IPS DF 6.9 (cell line): ENCODE measurements around the gene KHSRP.

Source experiments
- DNase-seq: peaks from one replicate; pipeline ENCODE4 v3.0.0-alpha.2; 2013; ENCODE audit warnings: low read depth, low spot score
- H3K27ac ChIP-seq: one replicate; pipeline ENCODE4 v1.5.1; 2013; ENCODE audit warnings: low read length, control low read depth
- H3K27me3 ChIP-seq: 2 replicates; pipeline ENCODE4 v1.6.1; 2013; ENCODE audit warnings: mild to moderate bottlenecking, low read length; ENCODE audit not compliant: control insufficient read depth, insufficient read depth
- H3K36me3 ChIP-seq: 2 replicates; pipeline ENCODE4 v1.6.1; 2013; ENCODE audit warnings: low read length; ENCODE audit not compliant: control insufficient read depth, insufficient read depth
- H3K4me1 ChIP-seq: 2 replicates; pipeline ENCODE4 v1.6.1; 2013; ENCODE audit warnings: low read length; ENCODE audit not compliant: control insufficient read depth, insufficient read depth
- H3K4me3 ChIP-seq: 2 replicates; pipeline ENCODE4 v1.5.1; 2013; ENCODE audit warnings: mild to moderate bottlenecking, low read length
- H3K9me3 ChIP-seq: 2 replicates; pipeline ENCODE4 v1.6.1; 2013; ENCODE audit warnings: low read length, inconsistent platforms; ENCODE audit not compliant: control insufficient read depth, insufficient read depth
- WGBS: extraction: QIAGEN DNeasy Blood & Tissue Kit; methylation state at CpG from one replicate; pipeline ENCODE4 v1.1.7; 2013; ENCODE audit warnings: mixed read lengths, missing lambda C conversion rate; ENCODE audit not compliant: insufficient read length, insufficient coverage; 5-methylcytosine and 5-hydroxymethylcytosine counted together

Gene KHSRP

DNA sequence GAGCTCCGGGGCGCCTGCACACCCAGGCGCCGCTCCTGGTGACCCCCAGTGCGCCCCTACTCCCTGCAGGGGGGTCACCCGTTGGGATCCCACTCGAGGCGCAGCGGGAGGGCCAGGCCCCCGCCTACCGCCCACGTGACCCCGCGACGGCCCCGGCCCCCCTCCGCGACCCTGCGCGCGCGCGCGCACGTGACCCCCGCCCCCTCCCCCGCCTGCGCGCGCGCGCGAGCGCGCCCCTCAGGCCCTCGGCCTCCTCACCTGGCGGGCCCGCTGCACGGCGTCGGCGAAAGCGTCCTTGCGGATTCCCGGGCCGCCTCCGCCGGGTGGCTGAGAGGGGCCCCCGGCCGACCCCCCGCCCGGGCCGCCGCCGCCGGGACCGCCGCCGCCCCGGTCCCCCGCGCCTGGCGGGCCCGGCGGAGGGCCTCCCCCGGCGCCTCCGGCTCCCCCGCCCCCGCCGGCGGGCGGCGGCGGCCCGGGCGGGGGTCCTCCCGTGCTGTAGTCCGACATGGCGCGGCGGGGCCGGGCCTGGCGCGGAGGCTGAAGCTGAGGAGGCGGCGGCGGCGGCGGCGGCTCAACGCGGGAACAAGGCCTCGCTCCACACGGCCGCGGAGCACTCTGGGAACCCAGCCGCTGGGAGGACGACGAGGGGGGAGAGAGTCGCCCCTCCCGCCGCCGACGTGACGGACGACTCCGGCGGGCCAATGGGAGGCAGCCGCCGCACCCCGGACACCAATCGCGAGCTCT lies at the start of gene KHSRP:
Gene KHSRP, minus strand, starts transcription at position 617 of the 744 bp plus-strand sequence. Its CDS starts 110 bp downstream, at position 507.
- H3K4me1 ChIP-seq = no peaks in the 10 kb centered on the region
- WGBS = no CpG with 5 or more reads among the region's 114 CpGs
- H3K27ac ChIP-seq = no peak within 1 kb of the TSS
- DNase-seq = no peak
- H3K9me3 ChIP-seq = no peaks in the 10 kb centered on the region; the same call in 1 of the 2 replicates
- peaks cover 21% of the 10 kb centered on the region for H3K36me3 ChIP-seq
- H3K4me3 ChIP-seq = peak within 1 kb of the TSS; percentile 69
- H3K27me3 ChIP-seq = no peaks in the 10 kb centered on the region

DNA sequence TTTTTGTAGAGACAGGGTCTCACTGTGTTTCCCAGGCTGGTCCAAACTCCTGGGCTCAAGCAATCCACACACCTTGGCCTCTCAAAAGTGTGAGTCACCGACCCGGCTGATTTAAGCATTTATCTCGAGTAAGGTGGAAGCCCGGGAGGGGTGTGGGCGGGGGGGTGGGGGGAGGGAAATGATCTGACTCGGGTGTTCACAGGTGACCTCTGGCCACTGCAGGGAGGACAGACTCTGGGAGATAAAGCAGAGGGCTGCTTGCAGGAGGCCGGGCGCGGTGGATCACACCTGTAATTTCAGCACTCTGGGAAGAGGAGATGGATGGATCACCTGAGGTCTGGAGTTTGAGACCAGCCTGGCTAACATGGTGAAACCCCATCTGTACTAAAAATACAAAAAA lies 49.0 kb upstream of the KHSRP start:
- no CpG with 5 or more reads among the region's 9 CpGs for WGBS

DNA sequence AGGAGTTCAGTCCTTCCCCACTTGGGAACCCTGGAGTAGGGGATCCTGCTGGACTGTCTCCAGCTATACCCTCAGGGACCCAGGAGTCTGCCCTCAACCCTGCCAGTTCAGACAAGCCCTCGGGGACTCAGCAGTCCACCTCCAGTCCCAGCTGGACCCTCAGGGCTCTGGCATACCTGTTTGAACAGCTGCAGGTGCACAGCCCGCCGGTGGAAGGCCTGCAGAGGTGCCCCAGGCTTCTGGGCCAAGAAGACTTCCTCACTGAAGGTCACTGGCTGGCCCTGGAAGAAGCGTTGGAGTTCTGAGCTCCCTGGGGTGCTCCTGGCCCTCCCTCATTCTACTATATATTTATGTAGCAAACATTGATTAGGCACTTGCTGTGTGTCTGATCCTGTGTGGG lies 48.1 kb upstream of the KHSRP start:
- no peaks in the 10 kb centered on the region; the same call in 1 of the 2 replicates for H3K36me3 ChIP-seq
- DNase-seq = no peak
- no peak overlapping the region for H3K27ac ChIP-seq
- no CpG with 5 or more reads among the region's 4 CpGs for WGBS
- H3K9me3 ChIP-seq = no peaks in the 10 kb centered on the region
- no peaks in the 10 kb centered on the region for H3K27me3 ChIP-seq
- H3K4me1 ChIP-seq = peaks cover 2% of the 10 kb centered on the region
- no peak overlapping the region for H3K4me3 ChIP-seq

More for the DNA sequence above, 49.0 kb upstream of the KHSRP start:
- Histone ChIP-seq H3K9me3 (no peaks in the 10 kb centered on the region), H3K4me1 (peaks cover 2% of the 10 kb centered on the region), H3K27me3 (no peaks in the 10 kb centered on the region), H3K27ac (no peak overlapping the region), H3K4me3 (no peak overlapping the region), H3K36me3 (no peaks in the 10 kb centered on the region; the same call in 1 of the 2 replicates)
- no peak for DNase-seq

GRCh38 chr19:6471076-6471475 lies 46.5 kb upstream of the KHSRP start:
- Histone ChIP-seq H3K4me3 (no peak overlapping the region), H3K27ac (no peak overlapping the region), H3K4me1 (peaks cover 2% of the 10 kb centered on the region), H3K9me3 (no peaks in the 10 kb centered on the region), H3K36me3 (peaks cover 6% of the 10 kb centered on the region), H3K27me3 (no peaks in the 10 kb centered on the region)
- WGBS = no CpG with 5 or more reads among the region's 14 CpGs
- DNase-seq = no peak

DNA sequence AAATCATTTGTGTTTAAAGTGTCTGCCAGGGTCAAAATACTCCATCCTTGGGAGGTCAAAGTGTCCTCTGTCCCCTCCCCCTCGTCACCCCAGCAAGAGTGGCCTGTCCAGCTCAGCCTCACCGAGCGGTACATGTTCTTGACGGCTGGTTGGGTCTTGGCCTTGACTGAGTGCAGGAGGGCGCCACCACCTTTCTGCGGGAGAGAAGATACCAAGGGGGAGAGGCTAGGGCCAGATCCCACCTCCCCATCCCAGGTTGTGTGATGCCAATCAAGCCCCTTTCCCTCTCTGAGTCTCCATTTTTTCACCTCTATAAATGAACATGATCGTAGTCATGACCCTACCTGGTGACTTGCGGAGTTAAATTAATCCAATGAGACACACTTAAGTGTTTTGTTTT lies 45.6 kb upstream of the KHSRP start:
- H3K4me3 ChIP-seq = no peak overlapping the region
- H3K9me3 ChIP-seq = no peaks in the 10 kb centered on the region
- peaks cover 6% of the 10 kb centered on the region for H3K36me3 ChIP-seq
- no peak for DNase-seq
- H3K4me1 ChIP-seq = peaks cover 2% of the 10 kb centered on the region
- H3K27me3 ChIP-seq = no peaks in the 10 kb centered on the region
- H3K27ac ChIP-seq = no peak overlapping the region
- no CpG with 5 or more reads among the region's 8 CpGs for WGBS

GRCh38 chr19:6467384-6467783 lies 42.8 kb upstream of the KHSRP start:
- Histone ChIP-seq H3K27ac (no peak overlapping the region), H3K9me3 (no peaks in the 10 kb centered on the region), H3K27me3 (no peaks in the 10 kb centered on the region), H3K4me3 (no peak overlapping the region), H3K4me1 (peaks cover 2% of the 10 kb centered on the region), H3K36me3 (peaks cover 6% of the 10 kb centered on the region)
- no peak for DNase-seq
- WGBS = no CpG with 5 or more reads among the region's 8 CpGs

DNA sequence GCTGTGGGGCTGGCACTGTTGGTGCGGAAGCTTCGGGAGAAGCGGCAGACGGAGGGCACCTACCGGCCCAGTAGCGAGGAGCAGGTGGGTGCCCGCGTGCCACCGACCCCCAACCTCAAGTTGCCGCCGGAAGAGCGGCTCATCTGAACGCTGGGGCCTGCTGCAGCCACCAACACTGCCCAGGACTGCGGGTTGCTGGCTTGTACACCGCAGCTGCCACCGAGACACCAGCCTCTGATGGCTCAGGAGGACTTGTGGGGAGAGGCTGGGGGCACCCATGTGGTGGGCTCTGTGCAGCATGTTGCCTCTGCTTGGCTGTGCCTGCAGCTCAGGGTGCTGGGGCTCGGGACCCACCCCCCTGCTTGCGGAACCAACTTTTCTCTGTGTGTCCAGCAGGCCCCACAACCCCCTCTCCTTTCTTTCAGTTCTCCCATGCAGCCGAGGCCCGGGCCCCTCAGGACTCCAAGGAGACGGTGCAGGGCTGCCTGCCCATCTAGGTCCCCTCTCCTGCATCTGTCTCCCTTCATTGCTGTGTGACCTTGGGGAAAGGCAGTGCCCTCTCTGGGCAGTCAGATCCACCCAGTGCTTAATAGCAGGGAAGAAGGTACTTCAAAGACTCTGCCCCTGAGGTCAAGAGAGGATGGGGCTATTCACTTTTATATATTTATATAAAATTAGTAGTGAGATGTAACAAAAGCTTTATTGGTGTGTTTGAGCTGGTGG lies 42.1 kb upstream of the KHSRP start:
- WGBS = no CpG with 5 or more reads among the region's 21 CpGs
- Histone ChIP-seq H3K27me3 (no peaks in the 10 kb centered on the region), H3K27ac (no peak overlapping the region)

GRCh38 chr19:6465663-6466062 lies 41.1 kb upstream of the KHSRP start:
- Histone ChIP-seq H3K27me3 (no peaks in the 10 kb centered on the region), H3K9me3 (no peaks in the 10 kb centered on the region), H3K4me3 (no peak overlapping the region), H3K36me3 (peaks cover 6% of the 10 kb centered on the region), H3K27ac (no peak overlapping the region), H3K4me1 (no peaks in the 10 kb centered on the region; the same call in 1 of the 2 replicates)
- DNase-seq = no peak
- WGBS = no CpG with 5 or more reads among the region's 8 CpGs

More for the DNA sequence above, 42.1 kb upstream of the KHSRP start:
- peaks cover 2% of the 10 kb centered on the region for H3K4me1 ChIP-seq
- no peak for DNase-seq
- H3K4me3 ChIP-seq = no peak overlapping the region; the same call in 1 of the 2 replicates
- no peaks in the 10 kb centered on the region for H3K9me3 ChIP-seq
- H3K36me3 ChIP-seq = peaks cover 6% of the 10 kb centered on the region

DNA sequence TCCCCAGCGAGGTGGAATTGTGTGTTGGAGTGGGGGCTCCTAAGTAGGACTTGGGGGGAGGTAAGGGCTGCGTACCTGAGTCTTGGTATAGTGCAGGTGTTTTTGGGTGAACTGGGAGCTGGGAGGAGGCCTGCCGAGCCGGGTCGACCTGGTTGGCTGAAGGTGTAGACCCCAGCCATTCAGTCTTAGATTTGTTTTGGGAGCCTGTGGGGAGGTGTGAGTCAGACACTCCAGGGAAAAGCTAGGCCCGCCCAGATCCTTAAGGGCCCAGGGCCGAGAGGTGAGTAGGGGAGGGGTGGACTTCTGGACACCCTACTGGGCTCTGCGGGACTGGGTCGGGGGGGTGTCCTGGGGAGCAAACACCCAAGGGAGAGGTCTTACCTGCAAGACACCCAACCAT lies 40.4 kb upstream of the KHSRP start:
- Histone ChIP-seq H3K27me3 (no peaks in the 10 kb centered on the region), H3K27ac (no peak overlapping the region), H3K9me3 (no peaks in the 10 kb centered on the region), H3K4me3 (peak overlapping the region; percentile 79; the same call in 1 of the 2 replicates), H3K4me1 (no peaks in the 10 kb centered on the region; the same call in 1 of the 2 replicates), H3K36me3 (peaks cover 6% of the 10 kb centered on the region; the same call in 1 of the 2 replicates)
- no peak for DNase-seq
- no CpG with 5 or more reads among the region's 9 CpGs for WGBS

GRCh38 chr19:6464070-6464873 lies 39.7 kb upstream of the KHSRP start, which contains the start of gene CRB3:
CRB3 (plus strand) TSS chr19:6464271; CDS start chr19:6464702, 431 bp downstream.
- DNase-seq = peak; percentile 91
- Histone ChIP-seq H3K4me1 (no peaks in the 10 kb centered on the region; the same call in 1 of the 2 replicates), H3K27ac (no peak within 1 kb of the TSS), H3K9me3 (no peaks in the 10 kb centered on the region), H3K36me3 (peaks cover 6% of the 10 kb centered on the region; the same call in 1 of the 2 replicates), H3K4me3 (peak within 1 kb of the TSS; percentile 79), H3K27me3 (no peaks in the 10 kb centered on the region)
- no CpG with 5 or more reads among the region's 65 CpGs for WGBS
